Thyroid gland (tissue), 4 donors: Measurements from ENCODE around the gene SLC35B4. TPM values are rescaled to one million over a fixed set of nuclear protein-coding genes. Genes with fewer than 3 reads are reported as not detected.

Experiments used
- DNase-seq, 2 donors: peaks; one replicate each; pipeline ENCODE4 v3.0.0-alpha.2; 2019
- H3K27ac ChIP-seq, 3 donors: fragments of 200-600 bp; sonication (generic); 1 replicate in 2 of 3; 2 replicates in 1 of 3; pipeline ENCODE4 v1.5.1; 2016 to 2019; ENCODE audit warnings: mild to moderate bottlenecking in 1 of 3, moderate library complexity in 1 of 3
- H3K27me3 ChIP-seq: fragments of 200-600 bp; sonication (generic); one replicate; pipeline ENCODE4 v1.5.1; 2019
- H3K36me3 ChIP-seq, 2 donors: fragments of 200-600 bp; sonication (generic); one replicate each; pipeline ENCODE4 v1.5.1; 2016 to 2019
- H3K4me1 ChIP-seq, 2 donors: fragments of 200-600 bp; sonication (generic); one replicate each; pipeline ENCODE4 v1.5.1; 2017 to 2019
- H3K4me3 ChIP-seq, 3 donors: fragments of 200-600 bp; sonication (generic); replicated peaks in 1 of 3; 1 replicate in 2 of 3; 2 replicates in 1 of 3; pipeline ENCODE4 v1.5.1; 2016; ENCODE audit warnings: mild to moderate bottlenecking in 1 of 3
- H3K9me3 ChIP-seq: fragments of 200-600 bp; sonication (generic); one replicate; pipeline ENCODE4 v1.5.1; 2017
- POLR2A ChIP-seq, 2 donors: fragments of 450-650 bp; IDR thresholded peaks; one replicate each; pipeline ENCODE4 v1.6.1; 2017; ENCODE audit warnings: antibody characterized with exemption in 2 of 2, mild to moderate bottlenecking in 2 of 2, moderate library complexity in 1 of 2
- WGBS, 2 donors: methylation state at CpG; one replicate each; pipeline ENCODE4 v1.1.5; 2017; 5-methylcytosine and 5-hydroxymethylcytosine counted together
- intact Hi-C: fragments of 100-400 bp; cut with DNase I; formaldehyde crosslinking; loops from one replicate; pipeline ENCODE4 v1.15.1; 2023
- total RNA-seq, 4 donors: library from RNA; depleted of rRNA; stranded (reverse); fragments of >200 nt; gene quantifications; one replicate each; pipeline ENCODE4 v1.2.3, GENCODE V29; 2016
- TF ChIP-seq, protein P1 (sequence below), 6 experiments: fragments of 200-600 bp in 3 of 6; fragments of 450-650 bp in 3 of 6; sonication (generic) in 3 of 6; IDR thresholded peaks; one replicate each; pipeline ENCODE4 v1.5.1; 2016 to 2019; ENCODE audit warnings: antibody characterized with exemption in 6 of 6, mild to moderate bottlenecking in 2 of 6, inconsistent platforms in 1 of 6, moderate library complexity in 1 of 6

SLC35B4 gene
- total RNA-seq, 4 donors from 2014 or later = 8.0 to 11.3 (median 8.9) TPM

- intact Hi-C loops = no loop called here
- Histone ChIP-seq H3K4me1 (no peaks in the 10 kb centered on the region), H3K36me3 (no peaks in the 10 kb centered on the region), H3K9me3 (no peaks in the 10 kb centered on the region), H3K27me3 (no peaks in the 10 kb centered on the region), H3K27ac (no peak overlapping the region), H3K4me3 (no peak overlapping the region)
- DNase-seq = no peak
- WGBS, 2 donors = 87 to 89% methylated on average over 4 of the region's 4 CpGs
- TF ChIP-seq POLR2A (IDR thresholded peaks at IDR 0.05) = no peak
- TF ChIP-seq, protein P1, sequence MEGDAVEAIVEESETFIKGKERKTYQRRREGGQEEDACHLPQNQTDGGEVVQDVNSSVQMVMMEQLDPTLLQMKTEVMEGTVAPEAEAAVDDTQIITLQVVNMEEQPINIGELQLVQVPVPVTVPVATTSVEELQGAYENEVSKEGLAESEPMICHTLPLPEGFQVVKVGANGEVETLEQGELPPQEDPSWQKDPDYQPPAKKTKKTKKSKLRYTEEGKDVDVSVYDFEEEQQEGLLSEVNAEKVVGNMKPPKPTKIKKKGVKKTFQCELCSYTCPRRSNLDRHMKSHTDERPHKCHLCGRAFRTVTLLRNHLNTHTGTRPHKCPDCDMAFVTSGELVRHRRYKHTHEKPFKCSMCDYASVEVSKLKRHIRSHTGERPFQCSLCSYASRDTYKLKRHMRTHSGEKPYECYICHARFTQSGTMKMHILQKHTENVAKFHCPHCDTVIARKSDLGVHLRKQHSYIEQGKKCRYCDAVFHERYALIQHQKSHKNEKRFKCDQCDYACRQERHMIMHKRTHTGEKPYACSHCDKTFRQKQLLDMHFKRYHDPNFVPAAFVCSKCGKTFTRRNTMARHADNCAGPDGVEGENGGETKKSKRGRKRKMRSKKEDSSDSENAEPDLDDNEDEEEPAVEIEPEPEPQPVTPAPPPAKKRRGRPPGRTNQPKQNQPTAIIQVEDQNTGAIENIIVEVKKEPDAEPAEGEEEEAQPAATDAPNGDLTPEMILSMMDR (IDR thresholded peaks at IDR 0.05) = no peak
Observed at GRCh38 chr7:134262322-134262721, 54.4 kb downstream of the SLC35B4 start.

GRCh38 chr7:134255814-134256213, 60.9 kb downstream of the SLC35B4 start:
- intact Hi-C loops = no loop called here
- 87 to 90% methylated on average over 5 of the region's 5 CpGs for WGBS, 2 donors
- H3K4me3 ChIP-seq = no peak overlapping the region
- no peak for DNase-seq
- H3K36me3 ChIP-seq = no peaks in the 10 kb centered on the region
- H3K27me3 ChIP-seq = no peaks in the 10 kb centered on the region
- H3K27ac ChIP-seq = no peak overlapping the region
- TF ChIP-seq, protein P1 (IDR thresholded peaks at IDR 0.05) = no peak
- no peak for TF ChIP-seq POLR2A (IDR thresholded peaks at IDR 0.05)
- no peaks in the 10 kb centered on the region for H3K9me3 ChIP-seq
- no peaks in the 10 kb centered on the region for H3K4me1 ChIP-seq

- H3K27ac ChIP-seq = no peak overlapping the region
- no peaks in the 10 kb centered on the region for H3K27me3 ChIP-seq
- no peaks in the 10 kb centered on the region for H3K4me1 ChIP-seq
- 96 to 98% methylated on average over 3 of the region's 3 CpGs for WGBS, 2 donors
- intact Hi-C loops = no loop called here
- no peaks in the 10 kb centered on the region for H3K36me3 ChIP-seq
- no peaks in the 10 kb centered on the region for H3K9me3 ChIP-seq
- TF ChIP-seq, protein P1 (IDR thresholded peaks at IDR 0.05) = no peak
- no peak for TF ChIP-seq POLR2A (IDR thresholded peaks at IDR 0.05)
- H3K4me3 ChIP-seq = no peak overlapping the region
- no peak for DNase-seq
Observed at GRCh38 chr7:134254311-134254710, 62.4 kb downstream of the SLC35B4 start.

GRCh38 chr7:134248196-134248595, 68.5 kb downstream of the SLC35B4 start:
- intact Hi-C loops = no loop called here

GRCh38 chr7:134246761-134247160, 70.0 kb downstream of the SLC35B4 start:
- Histone ChIP-seq H3K27ac (no peak overlapping the region), H3K27me3 (no peaks in the 10 kb centered on the region), H3K9me3 (no peaks in the 10 kb centered on the region), H3K4me3 (no peak overlapping the region), H3K36me3 (no peaks in the 10 kb centered on the region), H3K4me1 (no peaks in the 10 kb centered on the region)
- WGBS, 2 donors = 92 to 94% methylated on average over 2 of the region's 2 CpGs
- no peak for DNase-seq
- intact Hi-C loops = no loop called here
- TF ChIP-seq, protein P1 (IDR thresholded peaks at IDR 0.05) = no peak
- no peak for TF ChIP-seq POLR2A (IDR thresholded peaks at IDR 0.05)

More at GRCh38 chr7:134248196-134248595, 68.5 kb downstream of the SLC35B4 start:
- Histone ChIP-seq H3K4me1 (no peaks in the 10 kb centered on the region), H3K36me3 (no peaks in the 10 kb centered on the region), H3K4me3 (no peak overlapping the region), H3K9me3 (no peaks in the 10 kb centered on the region), H3K27ac (no peak overlapping the region), H3K27me3 (no peaks in the 10 kb centered on the region)
- no peak for DNase-seq
- TF ChIP-seq, protein P1 (IDR thresholded peaks at IDR 0.05) = no peak
- TF ChIP-seq POLR2A (IDR thresholded peaks at IDR 0.05) = no peak
- WGBS, 2 donors = 82 to 86% methylated on average over 3 of the region's 3 CpGs
